ENCODE results near the gene RALBP1. TPM values are rescaled to one million over a fixed set of nuclear protein-coding genes. Genes with fewer than 3 reads are reported as not detected.

Gene RALBP1
- total and polyA plus RNA-seq, 9 of the 15 experiments (the other 6 are each of a cell fraction or from before 2014, with no cell fraction given): 10.9 to 70.0 (median 61.3) TPM

GRCh38 chr18:9575558-9575957 lies 100.2 kb downstream of the RALBP1 start (continued):
- TF ChIP-seq, protein P1, sequence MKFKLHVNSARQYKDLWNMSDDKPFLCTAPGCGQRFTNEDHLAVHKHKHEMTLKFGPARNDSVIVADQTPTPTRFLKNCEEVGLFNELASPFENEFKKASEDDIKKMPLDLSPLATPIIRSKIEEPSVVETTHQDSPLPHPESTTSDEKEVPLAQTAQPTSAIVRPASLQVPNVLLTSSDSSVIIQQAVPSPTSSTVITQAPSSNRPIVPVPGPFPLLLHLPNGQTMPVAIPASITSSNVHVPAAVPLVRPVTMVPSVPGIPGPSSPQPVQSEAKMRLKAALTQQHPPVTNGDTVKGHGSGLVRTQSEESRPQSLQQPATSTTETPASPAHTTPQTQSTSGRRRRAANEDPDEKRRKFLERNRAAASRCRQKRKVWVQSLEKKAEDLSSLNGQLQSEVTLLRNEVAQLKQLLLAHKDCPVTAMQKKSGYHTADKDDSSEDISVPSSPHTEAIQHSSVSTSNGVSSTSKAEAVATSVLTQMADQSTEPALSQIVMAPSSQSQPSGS (CRISPR knock-in tag; IDR thresholded peaks at IDR 0.05): no peak
- TF ChIP-seq, protein P2, sequence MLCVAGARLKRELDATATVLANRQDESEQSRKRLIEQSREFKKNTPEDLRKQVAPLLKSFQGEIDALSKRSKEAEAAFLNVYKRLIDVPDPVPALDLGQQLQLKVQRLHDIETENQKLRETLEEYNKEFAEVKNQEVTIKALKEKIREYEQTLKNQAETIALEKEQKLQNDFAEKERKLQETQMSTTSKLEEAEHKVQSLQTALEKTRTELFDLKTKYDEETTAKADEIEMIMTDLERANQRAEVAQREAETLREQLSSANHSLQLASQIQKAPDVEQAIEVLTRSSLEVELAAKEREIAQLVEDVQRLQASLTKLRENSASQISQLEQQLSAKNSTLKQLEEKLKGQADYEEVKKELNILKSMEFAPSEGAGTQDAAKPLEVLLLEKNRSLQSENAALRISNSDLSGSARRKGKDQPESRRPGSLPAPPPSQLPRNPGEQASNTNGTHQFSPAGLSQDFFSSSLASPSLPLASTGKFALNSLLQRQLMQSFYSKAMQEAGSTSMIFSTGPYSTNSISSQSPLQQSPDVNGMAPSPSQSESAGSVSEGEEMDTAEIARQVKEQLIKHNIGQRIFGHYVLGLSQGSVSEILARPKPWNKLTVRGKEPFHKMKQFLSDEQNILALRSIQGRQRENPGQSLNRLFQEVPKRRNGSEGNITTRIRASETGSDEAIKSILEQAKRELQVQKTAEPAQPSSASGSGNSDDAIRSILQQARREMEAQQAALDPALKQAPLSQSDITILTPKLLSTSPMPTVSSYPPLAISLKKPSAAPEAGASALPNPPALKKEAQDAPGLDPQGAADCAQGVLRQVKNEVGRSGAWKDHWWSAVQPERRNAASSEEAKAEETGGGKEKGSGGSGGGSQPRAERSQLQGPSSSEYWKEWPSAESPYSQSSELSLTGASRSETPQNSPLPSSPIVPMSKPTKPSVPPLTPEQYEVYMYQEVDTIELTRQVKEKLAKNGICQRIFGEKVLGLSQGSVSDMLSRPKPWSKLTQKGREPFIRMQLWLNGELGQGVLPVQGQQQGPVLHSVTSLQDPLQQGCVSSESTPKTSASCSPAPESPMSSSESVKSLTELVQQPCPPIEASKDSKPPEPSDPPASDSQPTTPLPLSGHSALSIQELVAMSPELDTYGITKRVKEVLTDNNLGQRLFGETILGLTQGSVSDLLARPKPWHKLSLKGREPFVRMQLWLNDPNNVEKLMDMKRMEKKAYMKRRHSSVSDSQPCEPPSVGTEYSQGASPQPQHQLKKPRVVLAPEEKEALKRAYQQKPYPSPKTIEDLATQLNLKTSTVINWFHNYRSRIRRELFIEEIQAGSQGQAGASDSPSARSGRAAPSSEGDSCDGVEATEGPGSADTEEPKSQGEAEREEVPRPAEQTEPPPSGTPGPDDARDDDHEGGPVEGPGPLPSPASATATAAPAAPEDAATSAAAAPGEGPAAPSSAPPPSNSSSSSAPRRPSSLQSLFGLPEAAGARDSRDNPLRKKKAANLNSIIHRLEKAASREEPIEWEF (CRISPR knock-in tag; IDR thresholded peaks at IDR 0.05): no peak
- TF ChIP-seq ZNF511 (CRISPR knock-in tag; IDR thresholded peaks at IDR 0.05): no peak
- TF ChIP-seq, protein P3, sequence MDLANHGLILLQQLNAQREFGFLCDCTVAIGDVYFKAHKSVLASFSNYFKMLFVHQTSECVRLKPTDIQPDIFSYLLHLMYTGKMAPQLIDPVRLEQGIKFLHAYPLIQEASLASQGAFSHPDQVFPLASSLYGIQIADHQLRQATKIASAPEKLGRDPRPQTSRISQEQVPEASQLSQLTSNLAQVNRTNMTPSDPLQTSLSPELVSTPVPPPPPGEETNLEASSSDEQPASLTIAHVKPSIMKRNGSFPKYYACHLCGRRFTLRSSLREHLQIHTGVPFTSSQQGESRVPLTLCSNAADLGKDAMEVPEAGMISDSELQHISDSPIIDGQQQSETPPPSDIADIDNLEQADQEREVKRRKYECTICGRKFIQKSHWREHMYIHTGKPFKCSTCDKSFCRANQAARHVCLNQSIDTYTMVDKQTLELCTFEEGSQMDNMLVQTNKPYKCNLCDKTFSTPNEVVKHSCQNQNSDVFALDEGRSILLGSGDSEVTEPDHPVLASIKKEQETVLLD (IDR thresholded peaks at IDR 0.05): no peak
- no peak for TF ChIP-seq ERF (CRISPR knock-in tag; IDR thresholded peaks at IDR 0.05)
- TF ChIP-seq XRCC4 (IDR thresholded peaks at IDR 0.05; ENCODE audit: extremely low read depth, insufficient read depth, insufficient read length): no peak
- TF ChIP-seq PRMT5 (CRISPR knock-in tag; IDR thresholded peaks at IDR 0.05): no peak
- peak; percentile 53 for TF ChIP-seq TEAD4 (IDR thresholded peaks at IDR 0.05; ENCODE audit: low read length)
- TF ChIP-seq TEAD4 (CRISPR knock-in tag; IDR thresholded peaks at IDR 0.05; ENCODE audit: borderline replicate concordance): no peak
- TF ChIP-seq ZSCAN32 (CRISPR knock-in tag; IDR thresholded peaks at IDR 0.05): no peak
- TF ChIP-seq MCM2 (IDR thresholded peaks at IDR 0.05; ENCODE audit: low read depth): no peak
- no peak for TF ChIP-seq EGR1 (conservative IDR thresholded peaks at IDR 0.05)
- no peak for TF ChIP-seq ZKSCAN8 (CRISPR knock-in tag; IDR thresholded peaks at IDR 0.05)
- no peak for TF ChIP-seq POLR2H (tag; IDR thresholded peaks at IDR 0.05; ENCODE audit: low read depth)
- TF ChIP-seq, protein P4, sequence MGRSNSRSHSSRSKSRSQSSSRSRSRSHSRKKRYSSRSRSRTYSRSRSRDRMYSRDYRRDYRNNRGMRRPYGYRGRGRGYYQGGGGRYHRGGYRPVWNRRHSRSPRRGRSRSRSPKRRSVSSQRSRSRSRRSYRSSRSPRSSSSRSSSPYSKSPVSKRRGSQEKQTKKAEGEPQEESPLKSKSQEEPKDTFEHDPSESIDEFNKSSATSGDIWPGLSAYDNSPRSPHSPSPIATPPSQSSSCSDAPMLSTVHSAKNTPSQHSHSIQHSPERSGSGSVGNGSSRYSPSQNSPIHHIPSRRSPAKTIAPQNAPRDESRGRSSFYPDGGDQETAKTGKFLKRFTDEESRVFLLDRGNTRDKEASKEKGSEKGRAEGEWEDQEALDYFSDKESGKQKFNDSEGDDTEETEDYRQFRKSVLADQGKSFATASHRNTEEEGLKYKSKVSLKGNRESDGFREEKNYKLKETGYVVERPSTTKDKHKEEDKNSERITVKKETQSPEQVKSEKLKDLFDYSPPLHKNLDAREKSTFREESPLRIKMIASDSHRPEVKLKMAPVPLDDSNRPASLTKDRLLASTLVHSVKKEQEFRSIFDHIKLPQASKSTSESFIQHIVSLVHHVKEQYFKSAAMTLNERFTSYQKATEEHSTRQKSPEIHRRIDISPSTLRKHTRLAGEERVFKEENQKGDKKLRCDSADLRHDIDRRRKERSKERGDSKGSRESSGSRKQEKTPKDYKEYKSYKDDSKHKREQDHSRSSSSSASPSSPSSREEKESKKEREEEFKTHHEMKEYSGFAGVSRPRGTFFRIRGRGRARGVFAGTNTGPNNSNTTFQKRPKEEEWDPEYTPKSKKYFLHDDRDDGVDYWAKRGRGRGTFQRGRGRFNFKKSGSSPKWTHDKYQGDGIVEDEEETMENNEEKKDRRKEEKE (IDR thresholded peaks at IDR 0.05; ENCODE audit: borderline replicate concordance in 1 of 2, control insufficient read depth in 1 of 2, low read depth in 2 of 2, low read length in 1 of 2): no peak
- TF ChIP-seq MAFF (IDR thresholded peaks at IDR 0.05; ENCODE audit: low read length): 0 out of 2 replicates have a peak, but pooled peaks have one; percentile 4
- no peak for TF ChIP-seq MED1 (CRISPR knock-in tag; IDR thresholded peaks at IDR 0.05; ENCODE audit: borderline replicate concordance)
- TF ChIP-seq ZNF253 (CRISPR knock-in tag; conservative IDR thresholded peaks at IDR 0.05): no peak

All from K562 (cell line).